Gastroesophageal sphincter (tissue), 3 donors: ENCODE measurements around the gene FAM156A.

ENCODE experiments used
- EP300 ChIP-seq: sonication (generic); formaldehyde crosslinking; IDR thresholded peaks from one replicate; pipeline ENCODE4 v1.6.1; 2017; ENCODE audit warnings: antibody characterized with exemption, mild to moderate bottlenecking
- POLR2A ChIP-seq, 2 donors: fragments of 450-650 bp; IDR thresholded peaks; one replicate each; pipeline ENCODE4 v1.6.1; 2017; ENCODE audit warnings: antibody characterized with exemption in 2 of 2, mild to moderate bottlenecking in 2 of 2, moderate library complexity in 1 of 2
- TF ChIP-seq, protein P1 (sequence below), 4 experiments: fragments of 200-600 bp in 2 of 4; fragments of 450-650 bp in 2 of 4; sonication (generic) in 1 of 4; IDR thresholded peaks; one replicate each; pipeline ENCODE4 v1.5.1; 2017 to 2019; ENCODE audit warnings: antibody characterized with exemption in 4 of 4, mild to moderate bottlenecking in 2 of 4, moderate library complexity in 2 of 4

GRCh38 chrX:52988985-52989917 lies 30.9 kb upstream of the FAM156A start:
- TF ChIP-seq, protein P1, sequence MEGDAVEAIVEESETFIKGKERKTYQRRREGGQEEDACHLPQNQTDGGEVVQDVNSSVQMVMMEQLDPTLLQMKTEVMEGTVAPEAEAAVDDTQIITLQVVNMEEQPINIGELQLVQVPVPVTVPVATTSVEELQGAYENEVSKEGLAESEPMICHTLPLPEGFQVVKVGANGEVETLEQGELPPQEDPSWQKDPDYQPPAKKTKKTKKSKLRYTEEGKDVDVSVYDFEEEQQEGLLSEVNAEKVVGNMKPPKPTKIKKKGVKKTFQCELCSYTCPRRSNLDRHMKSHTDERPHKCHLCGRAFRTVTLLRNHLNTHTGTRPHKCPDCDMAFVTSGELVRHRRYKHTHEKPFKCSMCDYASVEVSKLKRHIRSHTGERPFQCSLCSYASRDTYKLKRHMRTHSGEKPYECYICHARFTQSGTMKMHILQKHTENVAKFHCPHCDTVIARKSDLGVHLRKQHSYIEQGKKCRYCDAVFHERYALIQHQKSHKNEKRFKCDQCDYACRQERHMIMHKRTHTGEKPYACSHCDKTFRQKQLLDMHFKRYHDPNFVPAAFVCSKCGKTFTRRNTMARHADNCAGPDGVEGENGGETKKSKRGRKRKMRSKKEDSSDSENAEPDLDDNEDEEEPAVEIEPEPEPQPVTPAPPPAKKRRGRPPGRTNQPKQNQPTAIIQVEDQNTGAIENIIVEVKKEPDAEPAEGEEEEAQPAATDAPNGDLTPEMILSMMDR (IDR thresholded peaks at IDR 0.05), result no peak
- TF ChIP-seq EP300 (no peak), POLR2A (IDR thresholded peaks at IDR 0.05) (no peak)
